Measurements from ENCODE around the gene TNIK.
A peak's percentile ranks its signal among the peaks of the same experiment; 100 is the strongest.

The TNIK gene

DNA sequence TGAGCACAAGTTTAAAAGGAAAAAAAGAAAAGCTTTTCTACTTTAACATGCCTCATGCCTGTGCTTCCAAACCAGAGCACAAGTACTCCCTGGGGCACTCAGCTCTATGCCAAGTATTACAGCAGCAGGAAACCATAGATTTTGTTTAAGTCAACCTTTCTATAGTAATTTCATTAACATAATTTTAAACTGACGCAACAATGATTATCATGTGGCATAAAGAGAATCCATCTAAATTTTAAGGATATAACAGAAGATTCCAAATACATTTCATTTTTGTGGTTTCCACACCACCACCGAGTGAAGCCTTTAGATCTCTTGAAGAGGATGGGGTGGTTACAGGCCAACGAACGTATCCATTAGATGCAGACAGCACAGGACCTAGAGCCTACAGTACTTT is 112.1 kb downstream of the TNIK start:
- Histone ChIP-seq H3K36me3 (ENCODE audit: insufficient read depth, low read length) (peaks cover 4% of the 10 kb centered on the region; the same call in 1 of the 2 replicates), H3K4me1 (ENCODE audit: insufficient read depth, low read length, poor library complexity, severe bottlenecking) (peaks cover 19% of the 10 kb centered on the region), H3K9ac (ENCODE audit: low read depth, low read length, poor library complexity, severe bottlenecking) (no peak overlapping the region), H4K20me1 (ENCODE audit: insufficient read depth, low read length, poor library complexity, severe bottlenecking) (peaks cover 12% of the 10 kb centered on the region), H3K9me2 (replicated peaks; ENCODE audit: low read depth, low read length) (no peaks in the 10 kb centered on the region), H3K79me2 (ENCODE audit: insufficient read depth, low read length) (peaks cover 84% of the 10 kb centered on the region), H3F3A (ENCODE audit: low read depth) (no peaks in the 10 kb centered on the region), H2AFZ (ENCODE audit: low read length) (no peak overlapping the region), H3K27me3 (ENCODE audit: insufficient read depth, low read length, poor library complexity, severe bottlenecking) (no peaks in the 10 kb centered on the region), H3K4me3 (ENCODE audit: low read length, poor library complexity, severe bottlenecking) (no peak overlapping the region), H3K9me3 (ENCODE audit: insufficient read depth, low read depth, low read length) (no peaks in the 10 kb centered on the region), H3K4me2 (ENCODE audit: low read depth, low read length, poor library complexity, severe bottlenecking) (peak overlapping the region; percentile 29)
- no peak for TF ChIP-seq EZH2phosphoT487 (IDR thresholded peaks at IDR 0.05; ENCODE audit: borderline replicate concordance)
- TF ChIP-seq, protein P1, sequence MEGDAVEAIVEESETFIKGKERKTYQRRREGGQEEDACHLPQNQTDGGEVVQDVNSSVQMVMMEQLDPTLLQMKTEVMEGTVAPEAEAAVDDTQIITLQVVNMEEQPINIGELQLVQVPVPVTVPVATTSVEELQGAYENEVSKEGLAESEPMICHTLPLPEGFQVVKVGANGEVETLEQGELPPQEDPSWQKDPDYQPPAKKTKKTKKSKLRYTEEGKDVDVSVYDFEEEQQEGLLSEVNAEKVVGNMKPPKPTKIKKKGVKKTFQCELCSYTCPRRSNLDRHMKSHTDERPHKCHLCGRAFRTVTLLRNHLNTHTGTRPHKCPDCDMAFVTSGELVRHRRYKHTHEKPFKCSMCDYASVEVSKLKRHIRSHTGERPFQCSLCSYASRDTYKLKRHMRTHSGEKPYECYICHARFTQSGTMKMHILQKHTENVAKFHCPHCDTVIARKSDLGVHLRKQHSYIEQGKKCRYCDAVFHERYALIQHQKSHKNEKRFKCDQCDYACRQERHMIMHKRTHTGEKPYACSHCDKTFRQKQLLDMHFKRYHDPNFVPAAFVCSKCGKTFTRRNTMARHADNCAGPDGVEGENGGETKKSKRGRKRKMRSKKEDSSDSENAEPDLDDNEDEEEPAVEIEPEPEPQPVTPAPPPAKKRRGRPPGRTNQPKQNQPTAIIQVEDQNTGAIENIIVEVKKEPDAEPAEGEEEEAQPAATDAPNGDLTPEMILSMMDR (conservative IDR thresholded peaks at IDR 0.05; ENCODE audit: low read length), result no peak

GRCh38 chr3:171347301-171348039 is 112.7 kb downstream of the TNIK start:
- Histone ChIP-seq H3K4me3 (ENCODE audit: low read length, poor library complexity, severe bottlenecking) (no peak overlapping the region), H4K20me1 (ENCODE audit: insufficient read depth, low read length, poor library complexity, severe bottlenecking) (peaks cover 12% of the 10 kb centered on the region), H3K4me1 (ENCODE audit: insufficient read depth, low read length, poor library complexity, severe bottlenecking) (peaks cover 19% of the 10 kb centered on the region), H3K36me3 (ENCODE audit: insufficient read depth, low read length) (peaks cover 4% of the 10 kb centered on the region; the same call in 1 of the 2 replicates), H3K9ac (ENCODE audit: low read depth, low read length, poor library complexity, severe bottlenecking) (no peak overlapping the region), H2AFZ (ENCODE audit: low read length) (no peak overlapping the region), H3K79me2 (ENCODE audit: insufficient read depth, low read length) (peaks cover 79% of the 10 kb centered on the region), H3K9me3 (ENCODE audit: insufficient read depth, low read depth, low read length) (peaks cover 4% of the 10 kb centered on the region; the same call in 1 of the 2 replicates), H3K27me3 (ENCODE audit: insufficient read depth, low read length, poor library complexity, severe bottlenecking) (no peaks in the 10 kb centered on the region), H3K4me2 (ENCODE audit: low read depth, low read length, poor library complexity, severe bottlenecking) (peak overlapping the region; percentile 29), H3K9me2 (replicated peaks; ENCODE audit: low read depth, low read length) (no peaks in the 10 kb centered on the region), H3F3A (ENCODE audit: low read depth) (no peaks in the 10 kb centered on the region)
- no peak for TF ChIP-seq EZH2phosphoT487 (IDR thresholded peaks at IDR 0.05; ENCODE audit: borderline replicate concordance)
- TF ChIP-seq, protein P1 (conservative IDR thresholded peaks at IDR 0.05; ENCODE audit: low read length), result no peak

DNA sequence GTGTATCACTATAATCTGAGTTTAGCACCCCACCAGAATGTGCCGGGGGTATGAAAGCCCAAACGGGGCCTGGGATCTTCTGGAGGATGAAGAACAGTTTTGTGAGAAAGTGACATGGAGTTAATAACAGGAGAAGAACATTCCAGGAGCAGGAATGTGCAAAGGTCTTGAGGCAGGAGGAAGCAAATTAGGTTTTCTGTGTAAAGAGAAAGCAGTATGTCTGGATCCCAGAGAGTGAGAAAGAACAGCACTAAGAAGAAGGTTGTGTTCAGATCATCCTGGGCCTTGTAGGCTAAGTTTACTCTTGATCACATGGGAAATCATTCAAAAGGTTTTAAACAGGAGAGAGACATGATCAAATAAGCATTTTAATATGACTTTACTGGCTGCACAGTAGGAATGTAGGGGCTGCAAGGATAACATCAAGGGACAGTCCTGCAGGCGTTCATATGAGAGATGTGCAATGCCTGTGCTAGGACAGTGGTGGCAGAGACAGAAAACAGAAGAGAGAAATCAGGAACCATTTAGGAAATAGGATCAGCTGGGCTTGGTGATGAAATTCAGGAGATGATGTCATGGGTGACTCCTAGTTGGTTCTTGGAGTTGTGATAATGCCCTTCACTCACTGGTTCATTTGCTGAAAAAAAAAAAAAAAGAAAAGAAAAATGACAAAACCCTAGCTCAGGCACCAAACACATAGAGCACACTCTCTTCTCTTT is 113.5 kb downstream of the TNIK start:
- no peaks in the 10 kb centered on the region for H3K9me2 ChIP-seq (replicated peaks; ENCODE audit: low read depth, low read length)
- no peak overlapping the region for H3K4me2 ChIP-seq (ENCODE audit: low read depth, low read length, poor library complexity, severe bottlenecking)
- peaks cover 5% of the 10 kb centered on the region; the same call in 1 of the 2 replicates for H3K9me3 ChIP-seq (ENCODE audit: insufficient read depth, low read depth, low read length)
- H3K4me3 ChIP-seq (ENCODE audit: low read length, poor library complexity, severe bottlenecking), result no peak overlapping the region
- H4K20me1 ChIP-seq (ENCODE audit: insufficient read depth, low read length, poor library complexity, severe bottlenecking), result peaks cover 10% of the 10 kb centered on the region
- H3K27me3 ChIP-seq (ENCODE audit: insufficient read depth, low read length, poor library complexity, severe bottlenecking), result no peaks in the 10 kb centered on the region
- H2AFZ ChIP-seq (ENCODE audit: low read length), result no peak overlapping the region
- TF ChIP-seq, protein P1 (conservative IDR thresholded peaks at IDR 0.05; ENCODE audit: low read length), result no peak
- TF ChIP-seq EZH2phosphoT487 (IDR thresholded peaks at IDR 0.05; ENCODE audit: borderline replicate concordance), result no peak
- H3F3A ChIP-seq (ENCODE audit: low read depth), result no peaks in the 10 kb centered on the region
- H3K79me2 ChIP-seq (ENCODE audit: insufficient read depth, low read length), result peaks cover 73% of the 10 kb centered on the region
- H3K36me3 ChIP-seq (ENCODE audit: insufficient read depth, low read length), result peaks cover 4% of the 10 kb centered on the region; the same call in 1 of the 2 replicates
- no peak overlapping the region for H3K9ac ChIP-seq (ENCODE audit: low read depth, low read length, poor library complexity, severe bottlenecking)
- H3K4me1 ChIP-seq (ENCODE audit: insufficient read depth, low read length, poor library complexity, severe bottlenecking), result peaks cover 19% of the 10 kb centered on the region

Data from Loucy (cell line).